Keratinocyte (primary cell): ENCODE results near the gene CHI3L2. TPM values are rescaled to one million over a fixed set of nuclear protein-coding genes. Genes with fewer than 3 reads are reported as not detected.
A peak's percentile ranks its signal among the peaks of the same experiment; 100 is the strongest.

Source experiments
- DNase-seq: peaks from one replicate; pipeline ENCODE4 v3.0.0-alpha.2; 2011; ENCODE audit warnings: low read depth, missing footprints, low spot score
- FAIRE-seq: peaks from 2 replicates; lab custom pipeline; 2011; peaks lifted over from hg19 to GRCh38; lab: Jason Lieb, UNC
- H2AFZ ChIP-seq: 2 replicates; pipeline ENCODE4 v1.6.0; 2012; ENCODE audit warnings: low read length, control low read depth, inconsistent platforms; ENCODE audit not compliant: control insufficient read depth
- H3K27ac ChIP-seq: 2 replicates; pipeline ENCODE4 v1.5.1; 2011; ENCODE audit warnings: low read length; ENCODE audit not compliant: control insufficient read depth, insufficient read depth
- H3K27me3 ChIP-seq: 3 replicates; pipeline ENCODE4 v1.6.0; 2011; ENCODE audit warnings: low read length; ENCODE audit not compliant: control insufficient read depth, insufficient read depth; ENCODE audit errors: extremely low read depth
- H3K36me3 ChIP-seq, 2 experiments: 2 replicates in 1 of 2; 3 replicates in 1 of 2; pipeline ENCODE4 v1.5.1; 2011; ENCODE audit warnings: low read length in 2 of 2, mild to moderate bottlenecking in 1 of 2; ENCODE audit not compliant: control insufficient read depth in 2 of 2, insufficient read depth in 2 of 2; ENCODE audit errors: extremely low read depth in 1 of 2
- H3K4me1 ChIP-seq: 3 replicates; pipeline ENCODE4 v1.5.1; 2011; ENCODE audit warnings: low read length; ENCODE audit not compliant: control insufficient read depth, insufficient read depth; ENCODE audit errors: extremely low read depth
- H3K4me2 ChIP-seq: 3 replicates; pipeline ENCODE4 v1.6.0; 2011; ENCODE audit warnings: low read depth, low read length; ENCODE audit not compliant: control insufficient read depth, insufficient read depth; ENCODE audit errors: extremely low read depth
- H3K4me3 ChIP-seq, 3 experiments: fragments of 200-600 bp in 1 of 3; sonication (generic) in 1 of 3; 2 replicates in 2 of 3; 3 replicates in 1 of 3; pipeline ENCODE4 v1.5.1; 2011 to 2016; ENCODE audit warnings: low read length in 3 of 3, mild to moderate bottlenecking in 3 of 3, control low read depth in 2 of 3, inconsistent platforms in 1 of 3, low read depth in 1 of 3, mixed read lengths in 1 of 3, mixed run types in 1 of 3, moderate library complexity in 1 of 3; ENCODE audit not compliant: control insufficient read depth in 2 of 3, insufficient read depth in 2 of 3; ENCODE audit errors: extremely low read depth in 1 of 3
- H3K79me2 ChIP-seq: 2 replicates; pipeline ENCODE4 v1.6.0; 2012; ENCODE audit warnings: low read length; ENCODE audit not compliant: control insufficient read depth, insufficient read depth
- H3K9ac ChIP-seq: 3 replicates; pipeline ENCODE4 v1.6.0; 2011; ENCODE audit warnings: low read length; ENCODE audit not compliant: control insufficient read depth, insufficient read depth; ENCODE audit errors: extremely low read depth
- H3K9me1 ChIP-seq: 3 replicates; pipeline ENCODE4 v1.6.0; 2011; ENCODE audit warnings: low read length; ENCODE audit not compliant: control insufficient read depth, insufficient read depth; ENCODE audit errors: extremely low read depth
- H3K9me3 ChIP-seq: 2 replicates; pipeline ENCODE4 v1.5.1; 2012; ENCODE audit warnings: low read depth, low read length; ENCODE audit not compliant: control insufficient read depth
- H4K20me1 ChIP-seq: 3 replicates; pipeline ENCODE4 v1.6.0; 2011; ENCODE audit warnings: low read length; ENCODE audit not compliant: control insufficient read depth, insufficient read depth; ENCODE audit errors: extremely low read depth
- CTCF ChIP-seq, 3 experiments: IDR thresholded peaks in 1 of 3; conservative IDR thresholded peaks in 1 of 3; optimal IDR thresholded peaks in 1 of 3; 2 replicates in 2 of 3; 3 replicates in 1 of 3; pipeline versions ENCODE3 to v1.5.1; 2011; ENCODE audit warnings: low read length in 3 of 3, mild to moderate bottlenecking in 3 of 3, moderate library complexity in 2 of 3, control low read depth in 1 of 3, inconsistent platforms in 1 of 3; ENCODE audit not compliant: insufficient read depth in 2 of 3; ENCODE audit errors: extremely low read depth in 1 of 3
- EZH2 ChIP-seq: IDR thresholded peaks from one replicate; pipeline ENCODE4 v1.6.1; 2012; ENCODE audit warnings: inconsistent platforms, mild to moderate bottlenecking, low read length, moderate library complexity
- dilution Hi-C: fragments of 300-500 bp; cut with MboI; formaldehyde crosslinking; loops from one replicate; pipeline ENCODE4 v1.7.0; 2020; ENCODE audit warnings: low sequenced_read_pairs; ENCODE audit not compliant: extremely low pct_ligation_motif_present
- polyA plus RNA-seq, 5 experiments: library from polyadenylated mRNA; depleted of rRNA in 3 of 5; stranded (reverse) in 3 of 5; stranded (forward) in 1 of 5; unstranded in 1 of 5; fragments of >200 nt; gene quantifications; 1 replicate in 1 of 5; 2 replicates in 3 of 5; 3 replicates in 1 of 5; pipeline versions ENCODE4 v1.2.1 to v1.2.3, GENCODE V29; 2011 to 2012; ENCODE audit warnings: missing spikeins in 2 of 5, low read depth in 1 of 5, low replicate concordance in 1 of 5

CHI3L2 gene
- polyA plus RNA-seq, 1 donor (not counting 4 experiments of a cell fraction or from before 2014, with no cell fraction given): 2.5 TPM

- no peak overlapping the region for H2AFZ ChIP-seq
- TF ChIP-seq CTCF (optimal IDR thresholded peaks at IDR 0.05 in 1 of 3, IDR thresholded peaks at IDR 0.05 in 1 of 3, conservative IDR thresholded peaks at IDR 0.05 in 1 of 3; ENCODE audit: extremely low read depth in 1 of 3, insufficient read depth in 2 of 3, low read length in 3 of 3): no peak
- no peak for TF ChIP-seq EZH2
- dilution Hi-C loops: no loop called here
- H3K27me3 ChIP-seq: no peaks in the 10 kb centered on the region
- no peaks in the 10 kb centered on the region for H4K20me1 ChIP-seq
- no peak for DNase-seq
- H3K27ac ChIP-seq: peak overlapping the region; percentile 47
- no peaks in the 10 kb centered on the region for H3K9me3 ChIP-seq
- H3K4me2 ChIP-seq: peak overlapping the region; percentile 3
- H3K4me1 ChIP-seq: peaks cover 14% of the 10 kb centered on the region
- peak; percentile 74 for FAIRE-seq
- H3K4me3 ChIP-seq: no peak overlapping the region
- H3K36me3 ChIP-seq: no peaks in the 10 kb centered on the region
- H3K79me2 ChIP-seq: no peaks in the 10 kb centered on the region
- H3K9me1 ChIP-seq: no peaks in the 10 kb centered on the region
- H3K9ac ChIP-seq: peak overlapping the region; percentile 16
Observed at GRCh38 chr1:111227851-111228747, 586 bp downstream of the CHI3L2 start.

- Histone ChIP-seq H2AFZ (no peak overlapping the region), H3K4me2 (peak overlapping the region; percentile 3), H3K9ac (no peak overlapping the region), H3K9me3 (no peaks in the 10 kb centered on the region), H3K79me2 (no peaks in the 10 kb centered on the region), H3K4me1 (peaks cover 11% of the 10 kb centered on the region), H3K27ac (no peak overlapping the region), H3K27me3 (no peaks in the 10 kb centered on the region), H3K36me3 (no peaks in the 10 kb centered on the region), H4K20me1 (no peaks in the 10 kb centered on the region), H3K9me1 (no peaks in the 10 kb centered on the region), H3K4me3 (no peak overlapping the region)
- DNase-seq (no peak), FAIRE-seq (no peak)
- no peak for TF ChIP-seq EZH2
- TF ChIP-seq CTCF (optimal IDR thresholded peaks at IDR 0.05 in 1 of 3, IDR thresholded peaks at IDR 0.05 in 1 of 3, conservative IDR thresholded peaks at IDR 0.05 in 1 of 3; ENCODE audit: extremely low read depth in 1 of 3, insufficient read depth in 2 of 3, low read length in 3 of 3): no peak
- dilution Hi-C loops: no loop called here
Observed at GRCh38 chr1:111228748-111229126, 1.2 kb downstream of the CHI3L2 start.
